Natural killer cell (primary cell): Measurements from ENCODE around the gene MIPEP. TPM values are rescaled to one million over a fixed set of nuclear protein-coding genes. Genes with fewer than 3 reads are reported as not detected.

ENCODE experiments used
- ATAC-seq, 3 donors: fragments of 150-1000 bp in 2 of 3; fragments of 200-7000 bp in 1 of 3; cut with Tn5 transposase; 1 replicate in 1 of 3; 2 replicates in 2 of 3; pipeline ENCODE4 v1.10.0; 2021; ENCODE audit warnings: mild to moderate bottlenecking in 2 of 3, moderate library complexity in 2 of 3
- DNase-seq, 2 donors: peaks; one replicate each; pipeline versions ENCODE4 v3.0.0 to v3.0.0-alpha.2; 2013 to 2021; ENCODE audit warnings: mixed read lengths in 1 of 2
- H3K27ac ChIP-seq: one replicate; pipeline ENCODE4 v1.5.1; 2013; ENCODE audit warnings: mild to moderate bottlenecking, low read length
- H3K27me3 ChIP-seq: one replicate; pipeline ENCODE4 v1.6.1; 2013; ENCODE audit warnings: low read length; ENCODE audit not compliant: control insufficient read depth, insufficient read depth
- H3K36me3 ChIP-seq: one replicate; pipeline ENCODE4 v1.6.1; 2013; ENCODE audit warnings: low read length; ENCODE audit not compliant: control insufficient read depth, insufficient read depth
- H3K4me1 ChIP-seq: one replicate; pipeline ENCODE4 v1.6.1; 2013; ENCODE audit warnings: low read length; ENCODE audit not compliant: control insufficient read depth, insufficient read depth
- H3K4me3 ChIP-seq: one replicate; pipeline ENCODE4 v1.5.1; 2013; ENCODE audit warnings: low read length
- H3K9me3 ChIP-seq: one replicate; pipeline ENCODE4 v1.6.1; 2013; ENCODE audit warnings: low read length; ENCODE audit not compliant: control insufficient read depth, insufficient read depth
- H3K27ac Mint-ChIP-seq, 2 donors: one replicate each; pipeline ENCODE4 v1.8.0; 2022; ENCODE audit warnings: mild to moderate bottlenecking in 2 of 2, mixed read lengths in 2 of 2, moderate library complexity in 1 of 2
- H3K27me3 Mint-ChIP-seq, 2 donors: one replicate each; pipeline ENCODE4 v1.8.0; 2022; ENCODE audit warnings: low read depth in 2 of 2, mixed read lengths in 2 of 2
- H3K36me3 Mint-ChIP-seq: one replicate; pipeline ENCODE4 v1.8.0; 2022; ENCODE audit warnings: mixed read lengths
- H3K4me1 Mint-ChIP-seq, 2 donors: one replicate each; pipeline ENCODE4 v1.8.0; 2022; ENCODE audit warnings: mixed read lengths in 2 of 2
- H3K4me3 Mint-ChIP-seq: one replicate; pipeline ENCODE4 v1.8.0; 2022; ENCODE audit warnings: mild to moderate bottlenecking, moderate library complexity, mixed read lengths
- H3K9me3 Mint-ChIP-seq, 2 donors: one replicate each; pipeline ENCODE4 v1.8.0; 2022; ENCODE audit warnings: mixed read lengths in 2 of 2
- CTCF ChIP-seq: fragments of 200-600 bp; IDR thresholded peaks from one replicate; pipeline ENCODE4 v1.8.0; 2022; ENCODE audit warnings: antibody characterized with exemption
- WGBS: methylation state at CpG from one replicate; pipeline ENCODE4 v1.1.7; 2013; ENCODE audit warnings: missing lambda C conversion rate; ENCODE audit not compliant: insufficient coverage; 5-methylcytosine and 5-hydroxymethylcytosine counted together
- intact Hi-C: fragments of 100-400 bp; cut with micrococcal nuclease; formaldehyde crosslinking; loops from one replicate; pipeline ENCODE4 v1.14.2; 2022
- total RNA-seq, 4 donors: library from RNA; stranded (reverse); fragments of 120-200 nt in 1 of 4; gene quantifications; one replicate each; pipeline versions ENCODE4 v1.2.3 to v1.2.4, GENCODE V29; 2013 to 2022

Gene MIPEP
- total RNA-seq, 3 donors from 2014 or later (not counting 1 experiment from before 2014, with no cell fraction given), result 9.7 to 10.1 (median 9.7) TPM

DNA sequence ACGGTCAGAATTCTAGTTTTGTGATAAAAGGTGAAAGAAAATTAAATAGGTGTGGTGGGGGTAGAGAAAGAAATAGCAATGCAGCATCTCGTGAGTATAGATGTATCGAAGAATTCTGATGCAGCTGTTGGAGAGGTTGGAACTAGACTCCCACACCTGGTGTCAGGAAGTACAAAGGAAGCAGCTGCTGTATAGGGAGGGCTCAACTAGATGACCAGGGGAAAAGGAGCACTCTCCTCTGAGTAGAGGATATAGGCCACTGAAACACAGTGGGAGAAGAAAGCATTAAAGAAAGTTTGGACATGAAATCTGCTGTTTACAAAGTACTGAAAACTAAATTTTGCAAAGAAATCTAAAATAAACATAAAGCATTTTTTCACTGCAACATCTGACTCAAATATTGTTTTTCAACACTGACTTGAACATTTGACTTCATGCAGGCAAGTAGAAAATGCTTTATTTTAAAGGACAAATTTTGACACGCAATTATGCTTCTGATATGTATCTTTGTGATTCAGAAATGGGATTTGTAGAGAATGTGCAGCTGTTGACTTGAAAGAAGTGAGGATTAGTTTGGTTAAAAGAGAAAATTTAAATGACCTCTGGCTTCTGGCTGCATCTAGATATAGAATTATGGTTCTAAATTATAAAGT is 82.2 kb downstream of the MIPEP start:
- H3K36me3 Mint-ChIP-seq, result no peaks in the 10 kb centered on the region
- 53% methylated on average over 4 of the region's 4 CpGs for WGBS
- Histone ChIP-seq H3K27ac (no peak overlapping the region), H3K36me3 (peaks cover 6% of the 10 kb centered on the region), H3K4me3 (no peak overlapping the region), H3K27me3 (no peaks in the 10 kb centered on the region), H3K9me3 (no peaks in the 10 kb centered on the region), H3K4me1 (no peaks in the 10 kb centered on the region)
- intact Hi-C loops, result no loop called here
- no peaks in the 10 kb centered on the region for H3K27me3 Mint-ChIP-seq
- no peak overlapping the region for H3K4me3 Mint-ChIP-seq
- no peaks in the 10 kb centered on the region for H3K4me1 Mint-ChIP-seq
- ATAC-seq, result no peak
- DNase-seq, result no peak
- H3K9me3 Mint-ChIP-seq, result no peaks in the 10 kb centered on the region
- no peak for TF ChIP-seq CTCF
- no peak overlapping the region for H3K27ac Mint-ChIP-seq

GRCh38 chr13:23805821-23806220 is 83.4 kb downstream of the MIPEP start:
- Histone ChIP-seq H3K27ac (no peak overlapping the region), H3K9me3 (no peaks in the 10 kb centered on the region), H3K36me3 (peaks cover 6% of the 10 kb centered on the region), H3K4me1 (no peaks in the 10 kb centered on the region), H3K4me3 (no peak overlapping the region), H3K27me3 (no peaks in the 10 kb centered on the region)
- Mint-ChIP-seq H3K27me3 (no peaks in the 10 kb centered on the region), H3K4me1 (peaks cover 0 to 4% of the 10 kb centered on the region in 2 donors), H3K36me3 (no peaks in the 10 kb centered on the region), H3K4me3 (no peak overlapping the region), H3K9me3 (no peaks in the 10 kb centered on the region), H3K27ac (no peak overlapping the region)
- no peak for TF ChIP-seq CTCF
- ATAC-seq, result no peak
- 63% methylated on average over 1 of the region's 1 CpG for WGBS
- DNase-seq, result no peak
- intact Hi-C loops, result no loop called here

GRCh38 chr13:23805122-23805521 is 84.1 kb downstream of the MIPEP start:
- Histone ChIP-seq H3K27ac (no peak overlapping the region), H3K4me1 (no peaks in the 10 kb centered on the region), H3K36me3 (peaks cover 6% of the 10 kb centered on the region), H3K4me3 (no peak overlapping the region), H3K27me3 (no peaks in the 10 kb centered on the region), H3K9me3 (no peaks in the 10 kb centered on the region)
- WGBS, result 88% methylated on average over 4 of the region's 5 CpGs
- no peaks in the 10 kb centered on the region for H3K36me3 Mint-ChIP-seq
- no peaks in the 10 kb centered on the region for H3K27me3 Mint-ChIP-seq
- ATAC-seq, result no peak
- H3K4me1 Mint-ChIP-seq, result peaks cover 0 to 6% of the 10 kb centered on the region in 2 donors
- H3K4me3 Mint-ChIP-seq, result no peak overlapping the region
- H3K9me3 Mint-ChIP-seq, result no peaks in the 10 kb centered on the region
- TF ChIP-seq CTCF, result no peak
- intact Hi-C loops, result no loop called here
- no peak for DNase-seq
- H3K27ac Mint-ChIP-seq, result no peak overlapping the region

GRCh38 chr13:23804166-23804565 is 85.0 kb downstream of the MIPEP start:
- Histone ChIP-seq H3K4me1 (no peaks in the 10 kb centered on the region), H3K36me3 (peaks cover 6% of the 10 kb centered on the region), H3K27me3 (no peaks in the 10 kb centered on the region), H3K9me3 (no peaks in the 10 kb centered on the region), H3K4me3 (no peak overlapping the region), H3K27ac (no peak overlapping the region)
- H3K4me1 Mint-ChIP-seq, result peaks cover 0 to 11% of the 10 kb centered on the region in 2 donors
- H3K9me3 Mint-ChIP-seq, result no peaks in the 10 kb centered on the region
- DNase-seq (no peak), ATAC-seq (no peak)
- 100% methylated on average over 1 of the region's 1 CpG for WGBS
- H3K27me3 Mint-ChIP-seq, result no peaks in the 10 kb centered on the region
- H3K4me3 Mint-ChIP-seq, result no peak overlapping the region
- no peaks in the 10 kb centered on the region for H3K36me3 Mint-ChIP-seq
- no peak for TF ChIP-seq CTCF
- intact Hi-C loops, result no loop called here
- H3K27ac Mint-ChIP-seq, result no peak overlapping the region
